Type B pancreatic cell (in vitro differentiated cells): ENCODE results near the gene SELPLG. TPM values are rescaled to one million over a fixed set of nuclear protein-coding genes. Genes with fewer than 3 reads are reported as not detected.

Experiments
- DNase-seq: peaks from one replicate; pipeline ENCODE4 v3.0.0; 2021; ENCODE audit warnings: mixed read lengths; ENCODE audit not compliant: unreplicated experiment; ENCODE audit errors: extremely low spot score
- H3K27ac Mint-ChIP-seq: 2 replicates; pipeline ENCODE4 v1.8.0; 2021; ENCODE audit warnings: mild to moderate bottlenecking, mixed read lengths
- H3K27me3 Mint-ChIP-seq: 2 replicates; pipeline ENCODE4 v1.8.0; 2021; ENCODE audit warnings: mixed read lengths
- H3K36me3 Mint-ChIP-seq: 2 replicates; pipeline ENCODE4 v1.8.0; 2021; ENCODE audit warnings: mixed read lengths
- H3K4me1 Mint-ChIP-seq: one replicate; pipeline ENCODE4 v1.8.0; 2021; ENCODE audit warnings: mixed read lengths; ENCODE audit not compliant: unreplicated experiment
- H3K4me3 Mint-ChIP-seq: 2 replicates; pipeline ENCODE4 v1.8.0; 2021; ENCODE audit warnings: mild to moderate bottlenecking, mixed read lengths
- H3K9me3 Mint-ChIP-seq: 2 replicates; pipeline ENCODE4 v1.8.0; 2021; ENCODE audit warnings: mixed read lengths
- total RNA-seq: library from RNA; stranded (reverse); gene quantifications from 2 replicates; pipeline ENCODE4 v1.2.1, GENCODE V29; 2021; ENCODE audit warnings: low replicate concordance
- TF ChIP-seq, protein P1 (sequence below): fragments of 200-600 bp; sonication (generic); conservative IDR thresholded peaks from 2 replicates; pipeline ENCODE4 v1.5.0; 2021; ENCODE audit warnings: antibody characterized with exemption, mild to moderate bottlenecking

SELPLG gene
- total RNA-seq, 1 donor from 2014 or later, result 0.48 TPM

DNA sequence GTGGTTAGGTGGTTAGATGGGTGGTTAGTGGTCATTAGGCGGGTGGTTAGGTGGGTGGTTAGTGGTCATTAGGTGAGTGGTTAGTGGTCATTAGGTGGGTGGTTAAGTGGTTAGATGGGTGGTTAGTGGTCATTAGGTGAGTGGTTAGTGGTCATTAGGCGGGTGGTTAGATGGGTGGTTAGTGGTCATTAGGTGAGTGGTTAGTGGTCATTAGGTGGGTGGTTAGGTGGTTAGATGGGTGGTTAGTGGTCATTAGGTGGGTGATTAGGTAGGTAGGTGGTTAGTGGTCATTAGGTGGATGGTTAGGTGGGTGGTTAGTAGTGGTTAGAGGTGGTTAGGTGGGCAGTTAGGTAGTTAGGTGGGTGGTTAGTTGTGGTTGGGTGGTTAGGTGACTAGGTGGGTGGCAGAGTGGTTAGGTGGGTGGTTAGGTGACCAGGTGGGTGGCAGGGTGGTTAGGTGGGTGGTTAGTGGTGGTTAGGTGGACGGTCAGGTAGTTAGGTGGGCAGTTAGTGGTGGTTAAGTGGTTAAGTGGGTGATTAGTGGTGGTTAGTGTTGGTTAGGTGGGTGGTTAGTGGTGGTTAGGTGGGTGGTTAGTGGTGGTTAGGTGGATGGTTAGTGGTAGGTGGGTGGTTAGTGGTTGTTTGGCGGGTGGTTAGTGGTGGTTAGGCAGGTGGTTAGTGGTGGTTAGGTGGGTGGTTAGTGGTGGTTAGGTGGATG, 27.8 kb downstream of the SELPLG start:
- Mint-ChIP-seq H3K4me1 (peaks cover 15% of the 10 kb centered on the region), H3K27ac (peak overlapping the region; percentile 31), H3K9me3 (no peaks in the 10 kb centered on the region), H3K36me3 (no peaks in the 10 kb centered on the region), H3K4me3 (no peak overlapping the region), H3K27me3 (peaks cover 9% of the 10 kb centered on the region)
- TF ChIP-seq, protein P1, sequence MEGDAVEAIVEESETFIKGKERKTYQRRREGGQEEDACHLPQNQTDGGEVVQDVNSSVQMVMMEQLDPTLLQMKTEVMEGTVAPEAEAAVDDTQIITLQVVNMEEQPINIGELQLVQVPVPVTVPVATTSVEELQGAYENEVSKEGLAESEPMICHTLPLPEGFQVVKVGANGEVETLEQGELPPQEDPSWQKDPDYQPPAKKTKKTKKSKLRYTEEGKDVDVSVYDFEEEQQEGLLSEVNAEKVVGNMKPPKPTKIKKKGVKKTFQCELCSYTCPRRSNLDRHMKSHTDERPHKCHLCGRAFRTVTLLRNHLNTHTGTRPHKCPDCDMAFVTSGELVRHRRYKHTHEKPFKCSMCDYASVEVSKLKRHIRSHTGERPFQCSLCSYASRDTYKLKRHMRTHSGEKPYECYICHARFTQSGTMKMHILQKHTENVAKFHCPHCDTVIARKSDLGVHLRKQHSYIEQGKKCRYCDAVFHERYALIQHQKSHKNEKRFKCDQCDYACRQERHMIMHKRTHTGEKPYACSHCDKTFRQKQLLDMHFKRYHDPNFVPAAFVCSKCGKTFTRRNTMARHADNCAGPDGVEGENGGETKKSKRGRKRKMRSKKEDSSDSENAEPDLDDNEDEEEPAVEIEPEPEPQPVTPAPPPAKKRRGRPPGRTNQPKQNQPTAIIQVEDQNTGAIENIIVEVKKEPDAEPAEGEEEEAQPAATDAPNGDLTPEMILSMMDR, result no peak
- no peak for DNase-seq

DNA sequence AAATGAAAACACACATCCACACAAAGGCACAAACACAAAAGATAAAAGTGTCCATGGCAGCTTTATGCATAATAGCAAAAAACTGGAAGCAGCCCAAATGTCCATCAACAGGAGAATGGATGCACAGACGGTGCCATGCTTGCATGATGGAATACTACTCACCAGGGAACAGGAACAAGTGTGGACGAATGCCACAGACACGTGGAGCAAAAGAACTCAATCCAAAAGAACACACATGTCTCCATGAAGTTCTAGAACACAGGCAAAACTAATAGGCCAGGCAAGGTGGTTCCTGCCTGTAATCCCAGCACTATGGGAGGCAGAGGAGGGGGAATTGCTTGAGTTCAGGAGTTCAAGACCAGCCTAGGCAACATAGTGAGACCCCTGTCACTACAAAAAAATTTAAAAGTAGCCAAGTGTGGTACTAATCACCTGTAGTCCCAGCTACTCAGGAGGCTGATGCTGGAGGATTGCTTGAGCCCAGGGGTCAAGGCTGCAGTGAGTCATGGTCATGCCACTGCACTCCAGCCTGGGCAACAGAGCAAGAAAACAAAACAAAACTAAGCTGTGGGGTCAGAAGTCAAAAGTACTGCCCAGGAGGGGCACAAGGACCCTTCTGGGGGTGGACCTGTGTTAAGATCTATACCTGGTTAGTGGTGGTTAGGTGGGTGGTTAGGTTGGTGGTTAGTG, 28.5 kb downstream of the SELPLG start:
- no peaks in the 10 kb centered on the region for H3K9me3 Mint-ChIP-seq
- no peaks in the 10 kb centered on the region for H3K36me3 Mint-ChIP-seq
- no peak overlapping the region for H3K4me3 Mint-ChIP-seq
- peaks cover 7% of the 10 kb centered on the region for H3K27me3 Mint-ChIP-seq
- TF ChIP-seq, protein P1, result no peak
- H3K4me1 Mint-ChIP-seq, result peaks cover 15% of the 10 kb centered on the region
- no peak for DNase-seq
- peak overlapping the region; percentile 31 for H3K27ac Mint-ChIP-seq

DNA sequence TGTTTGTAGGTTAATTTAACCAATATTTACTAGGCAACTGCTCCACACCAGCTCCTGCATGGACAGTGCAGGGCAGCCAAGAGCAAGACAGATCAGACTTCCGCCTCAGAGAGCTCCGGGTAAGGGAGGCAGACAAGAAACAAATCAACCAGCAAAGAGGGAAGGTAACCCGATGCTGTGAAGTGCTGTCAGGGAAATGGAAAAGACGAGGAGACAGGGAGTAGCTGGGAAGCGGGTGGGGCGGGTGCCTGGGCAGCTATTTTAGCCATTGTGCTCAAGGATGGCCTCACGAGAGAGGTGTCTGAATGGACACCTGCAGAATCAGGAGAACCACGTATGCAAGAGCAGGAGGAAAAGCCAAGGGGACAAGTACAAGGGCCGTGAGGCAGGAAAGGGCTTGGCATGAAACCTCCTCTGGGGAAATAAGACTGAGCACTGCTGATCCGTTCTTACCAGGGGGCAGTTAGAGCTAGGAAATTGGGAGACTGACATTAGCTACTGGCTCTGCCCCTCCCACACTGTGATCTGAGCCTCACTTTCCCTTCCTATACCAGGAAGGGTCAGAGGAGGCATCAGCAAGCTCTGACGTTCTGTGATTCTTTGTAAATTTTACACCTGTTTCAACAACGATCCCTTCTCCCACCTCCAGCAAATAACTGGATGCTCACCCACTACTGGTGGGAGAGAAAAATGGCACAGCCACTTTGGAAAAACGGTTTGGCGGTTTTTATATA, 29.3 kb downstream of the SELPLG start:
- TF ChIP-seq, protein P1, result no peak
- no peak overlapping the region for H3K27ac Mint-ChIP-seq
- no peak for DNase-seq
- H3K4me1 Mint-ChIP-seq, result peaks cover 15% of the 10 kb centered on the region
- peak overlapping the region; percentile 11 for H3K4me3 Mint-ChIP-seq
- no peaks in the 10 kb centered on the region for H3K9me3 Mint-ChIP-seq
- H3K36me3 Mint-ChIP-seq, result no peaks in the 10 kb centered on the region
- peaks cover 7% of the 10 kb centered on the region for H3K27me3 Mint-ChIP-seq

DNA sequence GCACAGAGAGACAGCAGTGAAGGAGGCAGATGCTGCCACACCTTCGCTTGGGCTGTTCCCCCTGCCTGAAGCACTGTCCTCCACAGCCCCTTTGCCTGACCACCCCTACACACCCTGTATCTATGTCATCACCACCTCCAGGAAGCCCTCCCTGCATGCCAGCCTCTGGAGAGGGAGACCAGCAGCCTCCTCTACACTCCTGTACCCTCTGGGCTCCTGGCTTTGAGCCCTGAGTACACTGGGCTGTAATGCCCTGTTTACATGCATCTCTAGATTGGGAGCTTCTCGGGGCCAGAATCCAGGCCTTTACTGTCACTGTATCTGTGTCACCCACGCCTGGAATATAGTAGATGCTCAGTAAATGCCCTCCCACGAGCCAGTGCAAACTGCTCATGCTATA, 30.0 kb downstream of the SELPLG start:
- no peak overlapping the region for H3K4me3 Mint-ChIP-seq
- DNase-seq, result no peak
- H3K27ac Mint-ChIP-seq, result peak overlapping the region; percentile 63
- TF ChIP-seq, protein P1, result no peak
- peaks cover 15% of the 10 kb centered on the region for H3K4me1 Mint-ChIP-seq
- peaks cover 7% of the 10 kb centered on the region for H3K27me3 Mint-ChIP-seq
- H3K9me3 Mint-ChIP-seq, result no peaks in the 10 kb centered on the region
- no peaks in the 10 kb centered on the region for H3K36me3 Mint-ChIP-seq

DNA sequence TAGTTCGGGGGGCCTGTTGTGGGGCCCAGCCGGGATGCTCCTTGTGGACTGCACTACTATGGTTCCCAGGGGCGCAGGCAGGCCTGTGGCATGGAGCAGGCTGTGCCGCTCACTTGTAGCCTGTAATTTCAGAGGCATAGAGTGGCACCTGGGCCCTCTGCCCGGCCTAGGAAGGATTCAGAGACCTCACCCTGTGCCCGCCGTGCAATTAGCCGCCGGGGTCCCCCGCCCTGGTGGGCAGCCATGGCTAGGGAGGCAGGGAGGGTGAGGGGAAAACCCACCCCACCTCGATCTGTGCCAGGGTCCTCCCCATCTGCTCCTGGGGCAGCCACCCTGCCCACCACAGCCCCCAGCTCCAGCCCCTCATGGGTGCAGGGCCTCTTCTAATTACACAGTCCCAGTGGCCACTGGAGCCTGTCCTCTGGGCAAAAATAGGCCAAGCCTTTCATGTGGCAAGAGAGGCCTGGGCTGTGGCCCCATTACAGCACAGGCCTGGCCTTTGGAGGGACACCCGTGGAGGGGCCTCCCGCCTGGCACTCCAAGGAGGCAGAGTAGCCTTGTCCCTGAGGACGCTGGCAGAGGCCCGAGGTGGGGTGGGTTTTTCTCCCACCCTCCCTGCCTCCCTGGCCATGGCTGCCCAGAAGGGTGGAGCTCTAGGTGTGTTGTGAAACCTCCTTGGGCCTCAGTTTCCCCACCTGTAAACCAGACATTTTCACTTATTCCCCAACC, 30.6 kb downstream of the SELPLG start:
- TF ChIP-seq, protein P1, result no peak
- no peaks in the 10 kb centered on the region for H3K36me3 Mint-ChIP-seq
- DNase-seq, result no peak
- H3K4me3 Mint-ChIP-seq, result no peak overlapping the region
- H3K4me1 Mint-ChIP-seq, result peaks cover 15% of the 10 kb centered on the region
- H3K9me3 Mint-ChIP-seq, result no peaks in the 10 kb centered on the region
- H3K27me3 Mint-ChIP-seq, result peaks cover 7% of the 10 kb centered on the region
- H3K27ac Mint-ChIP-seq, result no peak overlapping the region
